WTC11 (cell line): ENCODE data around the gene GDF7.

Experiments
- ATF2 ChIP-seq: sonication (generic); formaldehyde crosslinking; IDR thresholded peaks from 2 replicates; pipeline ENCODE4 v1.8.1; 2022; ENCODE audit warnings: low read depth, missing genetic modification reagents, borderline replicate concordance
- CBFB ChIP-seq: sonication (generic); formaldehyde crosslinking; IDR thresholded peaks from 2 replicates; pipeline ENCODE4 v1.8.1; 2022; ENCODE audit warnings: mild to moderate bottlenecking, low read depth, missing genetic modification reagents
- CREB1 ChIP-seq: sonication (generic); formaldehyde crosslinking; IDR thresholded peaks from 2 replicates; pipeline ENCODE4 v1.8.0; 2023; ENCODE audit warnings: mild to moderate bottlenecking, missing genetic modification reagents
- CTCF ChIP-seq: fragments of 200-600 bp; IDR thresholded peaks from 2 replicates; pipeline ENCODE4 v1.8.0; 2022; ENCODE audit warnings: antibody characterized with exemption
- ELF4 ChIP-seq: sonication (generic); formaldehyde crosslinking; IDR thresholded peaks from 2 replicates; pipeline ENCODE4 v1.8.1; 2022; ENCODE audit warnings: low read depth, mild to moderate bottlenecking, moderate library complexity, missing genetic modification reagents
- FOXK1 ChIP-seq: sonication (generic); formaldehyde crosslinking; IDR thresholded peaks from 2 replicates; pipeline ENCODE4 v1.8.0; 2022; ENCODE audit warnings: mild to moderate bottlenecking, moderate library complexity, missing genetic modification reagents
- FOXP4 ChIP-seq: sonication (generic); formaldehyde crosslinking; IDR thresholded peaks from 2 replicates; pipeline ENCODE4 v1.8.0; 2022; ENCODE audit warnings: mild to moderate bottlenecking, missing genetic modification reagents
- GABPB1 ChIP-seq: sonication (generic); formaldehyde crosslinking; IDR thresholded peaks from 2 replicates; pipeline ENCODE4 v1.8.1; 2023; ENCODE audit warnings: mild to moderate bottlenecking, missing genetic modification reagents
- MAX ChIP-seq: sonication (generic); formaldehyde crosslinking; IDR thresholded peaks from 2 replicates; pipeline ENCODE4 v1.8.0; 2022; ENCODE audit warnings: mild to moderate bottlenecking, missing genetic modification reagents
- SP1 ChIP-seq: sonication (generic); formaldehyde crosslinking; conservative IDR thresholded peaks from 2 replicates; pipeline ENCODE4 v1.8.1; 2022; ENCODE audit warnings: missing genetic modification reagents
- TEAD4 ChIP-seq: sonication (generic); formaldehyde crosslinking; IDR thresholded peaks from 2 replicates; pipeline ENCODE4 v1.8.0; 2022; ENCODE audit warnings: mild to moderate bottlenecking, missing genetic modification reagents
- ZNF121 ChIP-seq: sonication (generic); formaldehyde crosslinking; IDR thresholded peaks from 2 replicates; pipeline ENCODE4 v1.8.0; 2023; ENCODE audit warnings: missing genetic modification reagents
- ZNF317 ChIP-seq: sonication (generic); formaldehyde crosslinking; IDR thresholded peaks from 2 replicates; pipeline ENCODE4 v1.8.1; 2023; ENCODE audit warnings: low read depth, mild to moderate bottlenecking, moderate library complexity, missing genetic modification reagents, borderline replicate concordance
- ZNF512 ChIP-seq: sonication (generic); formaldehyde crosslinking; IDR thresholded peaks from 2 replicates; pipeline ENCODE4 v1.8.1; 2022; ENCODE audit warnings: missing genetic modification reagents, borderline replicate concordance

GRCh38 chr2:20618468-20618885, 48.5 kb upstream of the GDF7 start:
- no peak for TF ChIP-seq FOXK1 (CRISPR knock-in tag)
- no peak for TF ChIP-seq SP1 (CRISPR knock-in tag)
- TF ChIP-seq CTCF = no peak
- no peak for TF ChIP-seq ZNF121 (CRISPR knock-in tag)
- TF ChIP-seq ATF2 (CRISPR knock-in tag) = no peak
- no peak for TF ChIP-seq CREB1
- no peak for TF ChIP-seq MAX (CRISPR knock-in tag)
- no peak for TF ChIP-seq FOXP4 (CRISPR knock-in tag)
- TF ChIP-seq ZNF317 = no peak
- TF ChIP-seq TEAD4 (CRISPR knock-in tag) = no peak
- no peak for TF ChIP-seq ZNF512 (CRISPR knock-in tag)
- TF ChIP-seq ELF4 (CRISPR knock-in tag) = no peak
- TF ChIP-seq CBFB = no peak
- TF ChIP-seq GABPB1 (CRISPR knock-in tag) = no peak
